ENCODE results near the gene AMBP. TPM values are rescaled to one million over a fixed set of nuclear protein-coding genes. Genes with fewer than 3 reads are reported as not detected.
A peak's percentile ranks its signal among the peaks of the same experiment; 100 is the strongest.

The AMBP gene
- total and polyA plus RNA-seq, 9 donors = 0.21 to 11.8 (median 0.87) TPM; not detected in 4

GRCh38 chr9:114031948-114032840 is 45.9 kb downstream of the AMBP start:
- Histone ChIP-seq H3K4me1 (ENCODE audit: control insufficient read depth, insufficient read depth, low read length) (peaks cover 18% of the 10 kb centered on the region), H3K27ac (ENCODE audit: low read length) (no peak overlapping the region), H3K9me3 (replicated peaks; ENCODE audit: control insufficient read depth, low read depth, low read length) (no peaks in the 10 kb centered on the region), H3K36me3 (ENCODE audit: control insufficient read depth, insufficient read depth, low read length) (peaks cover 66% of the 10 kb centered on the region), H3K27me3 (ENCODE audit: control insufficient read depth, insufficient read depth, low read length) (no peaks in the 10 kb centered on the region), H3K4me3 (ENCODE audit: low read length) (no peak overlapping the region)
- DNase-seq = no peak
- WGBS (ENCODE audit: insufficient coverage) = 73% methylated on average over 14 of the region's 19 CpGs

GRCh38 chr9:114031037-114031630 is 47.0 kb downstream of the AMBP start:
- H3K36me3 ChIP-seq (ENCODE audit: control insufficient read depth, insufficient read depth, low read length) = peaks cover 63% of the 10 kb centered on the region
- no peak overlapping the region for H3K27ac ChIP-seq (ENCODE audit: low read length)
- H3K4me3 ChIP-seq (ENCODE audit: low read length) = no peak overlapping the region
- no peak for DNase-seq
- H3K27me3 ChIP-seq (ENCODE audit: control insufficient read depth, insufficient read depth, low read length) = no peaks in the 10 kb centered on the region
- no peaks in the 10 kb centered on the region for H3K9me3 ChIP-seq (replicated peaks; ENCODE audit: control insufficient read depth, low read depth, low read length)
- H3K4me1 ChIP-seq (ENCODE audit: control insufficient read depth, insufficient read depth, low read length) = peaks cover 25% of the 10 kb centered on the region
- no CpG with 5 or more reads among the region's 7 CpGs for WGBS (ENCODE audit: insufficient coverage)

GRCh38 chr9:114030364-114030763 is 47.7 kb downstream of the AMBP start:
- Histone ChIP-seq H3K4me3 (ENCODE audit: low read length) (no peak overlapping the region), H3K27ac (ENCODE audit: low read length) (no peak overlapping the region), H3K4me1 (ENCODE audit: control insufficient read depth, insufficient read depth, low read length) (peaks cover 28% of the 10 kb centered on the region), H3K27me3 (ENCODE audit: control insufficient read depth, insufficient read depth, low read length) (no peaks in the 10 kb centered on the region), H3K9me3 (replicated peaks; ENCODE audit: control insufficient read depth, low read depth, low read length) (no peaks in the 10 kb centered on the region), H3K36me3 (ENCODE audit: control insufficient read depth, insufficient read depth, low read length) (peaks cover 64% of the 10 kb centered on the region)
- DNase-seq = no peak
- 88% methylated on average over 8 of the region's 9 CpGs for WGBS (ENCODE audit: insufficient coverage)

- WGBS (ENCODE audit: insufficient coverage) = 85% methylated on average over 9 of the region's 12 CpGs
- DNase-seq = no peak
- peaks cover 3% of the 10 kb centered on the region for H3K9me3 ChIP-seq (replicated peaks; ENCODE audit: control insufficient read depth, low read depth, low read length)
- no peaks in the 10 kb centered on the region for H3K27me3 ChIP-seq (ENCODE audit: control insufficient read depth, insufficient read depth, low read length)
- no peak overlapping the region for H3K27ac ChIP-seq (ENCODE audit: low read length)
- H3K36me3 ChIP-seq (ENCODE audit: control insufficient read depth, insufficient read depth, low read length) = peaks cover 67% of the 10 kb centered on the region
- H3K4me1 ChIP-seq (ENCODE audit: control insufficient read depth, insufficient read depth, low read length) = peaks cover 26% of the 10 kb centered on the region
- no peak overlapping the region for H3K4me3 ChIP-seq (ENCODE audit: low read length)
Observed at GRCh38 chr9:114029311-114030170, 48.6 kb downstream of the AMBP start.

- 89% methylated on average over 17 of the region's 22 CpGs for WGBS (ENCODE audit: insufficient coverage)
- Histone ChIP-seq H3K27me3 (ENCODE audit: control insufficient read depth, insufficient read depth, low read length) (no peaks in the 10 kb centered on the region), H3K9me3 (replicated peaks; ENCODE audit: control insufficient read depth, low read depth, low read length) (peaks cover 7% of the 10 kb centered on the region), H3K27ac (ENCODE audit: low read length) (no peak overlapping the region), H3K4me3 (ENCODE audit: low read length) (no peak overlapping the region), H3K36me3 (ENCODE audit: control insufficient read depth, insufficient read depth, low read length) (peaks cover 63% of the 10 kb centered on the region), H3K4me1 (ENCODE audit: control insufficient read depth, insufficient read depth, low read length) (peaks cover 26% of the 10 kb centered on the region)
- DNase-seq = no peak
Observed at GRCh38 chr9:114028646-114029045, 49.5 kb downstream of the AMBP start.

- no peak for DNase-seq
- Histone ChIP-seq H3K27me3 (ENCODE audit: control insufficient read depth, insufficient read depth, low read length) (no peaks in the 10 kb centered on the region), H3K9me3 (replicated peaks; ENCODE audit: control insufficient read depth, low read depth, low read length) (peaks cover 7% of the 10 kb centered on the region), H3K4me3 (ENCODE audit: low read length) (no peak overlapping the region), H3K36me3 (ENCODE audit: control insufficient read depth, insufficient read depth, low read length) (peaks cover 57% of the 10 kb centered on the region), H3K27ac (ENCODE audit: low read length) (no peak overlapping the region), H3K4me1 (ENCODE audit: control insufficient read depth, insufficient read depth, low read length) (peaks cover 22% of the 10 kb centered on the region)
- WGBS (ENCODE audit: insufficient coverage) = 92% methylated on average over 2 of the region's 4 CpGs
Observed at GRCh38 chr9:114027863-114028465, 50.1 kb downstream of the AMBP start.

GRCh38 chr9:114027159-114027862 is 50.8 kb downstream of the AMBP start:
- Histone ChIP-seq H3K36me3 (ENCODE audit: control insufficient read depth, insufficient read depth, low read length) (peaks cover 50% of the 10 kb centered on the region), H3K27ac (ENCODE audit: low read length) (peak overlapping the region; percentile 43), H3K27me3 (ENCODE audit: control insufficient read depth, insufficient read depth, low read length) (no peaks in the 10 kb centered on the region), H3K4me1 (ENCODE audit: control insufficient read depth, insufficient read depth, low read length) (peaks cover 21% of the 10 kb centered on the region), H3K9me3 (replicated peaks; ENCODE audit: control insufficient read depth, low read depth, low read length) (peaks cover 12% of the 10 kb centered on the region), H3K4me3 (ENCODE audit: low read length) (no peak overlapping the region)
- 98% methylated on average over 8 of the region's 13 CpGs for WGBS (ENCODE audit: insufficient coverage)
- no peak for DNase-seq

GRCh38 chr9:114026335-114026734 is 51.8 kb downstream of the AMBP start:
- no peak for DNase-seq
- WGBS (ENCODE audit: insufficient coverage) = 96% methylated on average over 2 of the region's 4 CpGs

GRCh38 chr9:114025760-114026159 is 52.3 kb downstream of the AMBP start:
- no peak for DNase-seq
- Histone ChIP-seq H3K4me3 (ENCODE audit: low read length) (no peak overlapping the region), H3K9me3 (replicated peaks; ENCODE audit: control insufficient read depth, low read depth, low read length) (peaks cover 16% of the 10 kb centered on the region), H3K27me3 (ENCODE audit: control insufficient read depth, insufficient read depth, low read length) (no peaks in the 10 kb centered on the region), H3K27ac (ENCODE audit: low read length) (no peak overlapping the region), H3K36me3 (ENCODE audit: control insufficient read depth, insufficient read depth, low read length) (peaks cover 48% of the 10 kb centered on the region), H3K4me1 (ENCODE audit: control insufficient read depth, insufficient read depth, low read length) (peaks cover 16% of the 10 kb centered on the region)
- 96% methylated on average over 5 of the region's 5 CpGs for WGBS (ENCODE audit: insufficient coverage)

More at GRCh38 chr9:114026335-114026734, 51.8 kb downstream of the AMBP start:
- Histone ChIP-seq H3K4me1 (ENCODE audit: control insufficient read depth, insufficient read depth, low read length) (peaks cover 16% of the 10 kb centered on the region), H3K36me3 (ENCODE audit: control insufficient read depth, insufficient read depth, low read length) (peaks cover 49% of the 10 kb centered on the region), H3K4me3 (ENCODE audit: low read length) (no peak overlapping the region), H3K9me3 (replicated peaks; ENCODE audit: control insufficient read depth, low read depth, low read length) (peaks cover 16% of the 10 kb centered on the region), H3K27ac (ENCODE audit: low read length) (no peak overlapping the region), H3K27me3 (ENCODE audit: control insufficient read depth, insufficient read depth, low read length) (no peaks in the 10 kb centered on the region)
